ENCODE results near the gene TRIM62. TPM values are rescaled to one million over a fixed set of nuclear protein-coding genes. Genes with fewer than 3 reads are reported as not detected.

Gene TRIM62
- total RNA-seq, 1 donor from 2014 or later = 1.4 TPM

DNA sequence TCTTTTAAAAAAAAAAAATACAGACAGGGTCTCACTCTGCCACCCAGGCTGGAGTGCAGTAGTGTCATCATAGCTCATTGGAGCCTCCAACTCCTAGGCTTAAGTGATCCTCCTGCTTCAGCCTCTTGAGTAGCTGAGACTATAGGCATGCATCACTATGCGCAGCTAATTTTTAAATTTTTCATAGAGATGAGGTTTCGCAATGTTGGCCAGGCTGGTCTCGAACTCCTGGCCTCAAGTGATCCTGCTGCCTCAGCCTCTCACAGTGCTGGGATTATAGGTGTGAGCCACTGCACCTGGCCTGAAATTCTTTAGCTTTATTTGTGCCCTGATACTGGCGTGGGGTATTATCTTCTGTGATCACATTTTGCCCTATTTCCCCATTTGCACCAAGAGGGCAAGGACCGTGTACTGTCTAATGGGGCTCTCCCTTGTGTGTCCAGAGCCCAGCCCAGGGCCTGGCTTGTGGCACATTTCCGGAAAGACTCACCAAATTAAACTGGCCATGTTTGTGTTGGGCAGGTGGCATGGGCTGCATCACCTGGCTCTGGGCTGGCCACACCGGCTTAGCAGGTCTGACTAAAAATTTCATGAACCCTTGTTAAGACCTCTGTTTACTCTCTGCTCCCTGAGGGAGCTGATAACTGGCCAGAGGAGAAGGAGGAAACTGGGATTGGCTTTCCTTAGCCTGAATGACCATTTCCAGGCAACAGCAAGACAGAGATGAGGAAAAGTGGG, 32.2 kb downstream of the TRIM62 start:
- Histone ChIP-seq H3K9ac (no peak overlapping the region), H3K36me3 (no peaks in the 10 kb centered on the region)
- H3K9me3 Mint-ChIP-seq = no peaks in the 10 kb centered on the region

DNA sequence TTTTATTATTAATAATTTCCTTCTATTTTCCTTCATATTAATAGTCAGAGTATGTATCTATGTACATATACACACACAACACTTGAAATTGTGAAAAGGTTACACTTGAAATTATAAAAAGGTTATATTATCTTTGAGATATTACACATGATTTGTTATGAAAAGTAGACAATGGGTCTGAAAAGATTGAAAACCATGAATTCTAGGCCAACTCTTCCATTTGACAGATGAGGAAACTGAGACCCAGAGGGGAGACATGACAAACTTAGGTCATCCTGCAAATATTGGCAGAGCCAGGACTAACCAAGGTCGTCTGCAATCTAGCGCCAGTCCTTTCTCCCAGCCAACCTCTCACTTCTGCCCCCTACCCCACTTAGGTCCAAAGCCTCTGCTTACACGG, 33.2 kb downstream of the TRIM62 start:
- no peak overlapping the region for H3K27ac Mint-ChIP-seq

More for the DNA sequence above, 32.2 kb downstream of the TRIM62 start:
- Histone ChIP-seq H3K27ac (no peak overlapping the region), H3K4me3 (no peak overlapping the region), H3K9me3 (ENCODE audit: low read depth) (no peaks in the 10 kb centered on the region), H2AFZ (replicated peaks) (no peak overlapping the region), H3K4me1 (peaks cover 39% of the 10 kb centered on the region), H3K79me2 (ENCODE audit: low read depth) (no peaks in the 10 kb centered on the region), H4K20me1 (ENCODE audit: low read depth) (peaks cover 10% of the 10 kb centered on the region), H3K4me2 (no peak overlapping the region), H3K27me3 (no peaks in the 10 kb centered on the region), H3F3A (ENCODE audit: low read depth) (peaks cover 42% of the 10 kb centered on the region)
- peak overlapping the region; percentile 52 for H3K27ac Mint-ChIP-seq
- H3K4me1 Mint-ChIP-seq = peaks cover 38% of the 10 kb centered on the region
- peaks cover 5% of the 10 kb centered on the region for H3K36me3 Mint-ChIP-seq
- no peak overlapping the region for H3K4me3 Mint-ChIP-seq
- TF ChIP-seq EZH2phosphoT487 (IDR thresholded peaks at IDR 0.05) (no peak), EZH2 (IDR thresholded peaks at IDR 0.05) (no peak)
- TF ChIP-seq, protein P1, sequence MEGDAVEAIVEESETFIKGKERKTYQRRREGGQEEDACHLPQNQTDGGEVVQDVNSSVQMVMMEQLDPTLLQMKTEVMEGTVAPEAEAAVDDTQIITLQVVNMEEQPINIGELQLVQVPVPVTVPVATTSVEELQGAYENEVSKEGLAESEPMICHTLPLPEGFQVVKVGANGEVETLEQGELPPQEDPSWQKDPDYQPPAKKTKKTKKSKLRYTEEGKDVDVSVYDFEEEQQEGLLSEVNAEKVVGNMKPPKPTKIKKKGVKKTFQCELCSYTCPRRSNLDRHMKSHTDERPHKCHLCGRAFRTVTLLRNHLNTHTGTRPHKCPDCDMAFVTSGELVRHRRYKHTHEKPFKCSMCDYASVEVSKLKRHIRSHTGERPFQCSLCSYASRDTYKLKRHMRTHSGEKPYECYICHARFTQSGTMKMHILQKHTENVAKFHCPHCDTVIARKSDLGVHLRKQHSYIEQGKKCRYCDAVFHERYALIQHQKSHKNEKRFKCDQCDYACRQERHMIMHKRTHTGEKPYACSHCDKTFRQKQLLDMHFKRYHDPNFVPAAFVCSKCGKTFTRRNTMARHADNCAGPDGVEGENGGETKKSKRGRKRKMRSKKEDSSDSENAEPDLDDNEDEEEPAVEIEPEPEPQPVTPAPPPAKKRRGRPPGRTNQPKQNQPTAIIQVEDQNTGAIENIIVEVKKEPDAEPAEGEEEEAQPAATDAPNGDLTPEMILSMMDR (IDR thresholded peaks at IDR 0.05) = no peak
- peaks cover 6% of the 10 kb centered on the region for H3K27me3 Mint-ChIP-seq (ENCODE audit: insufficient read depth, low read depth)
- no peak for DNase-seq (ENCODE audit: low spot score)

DNA sequence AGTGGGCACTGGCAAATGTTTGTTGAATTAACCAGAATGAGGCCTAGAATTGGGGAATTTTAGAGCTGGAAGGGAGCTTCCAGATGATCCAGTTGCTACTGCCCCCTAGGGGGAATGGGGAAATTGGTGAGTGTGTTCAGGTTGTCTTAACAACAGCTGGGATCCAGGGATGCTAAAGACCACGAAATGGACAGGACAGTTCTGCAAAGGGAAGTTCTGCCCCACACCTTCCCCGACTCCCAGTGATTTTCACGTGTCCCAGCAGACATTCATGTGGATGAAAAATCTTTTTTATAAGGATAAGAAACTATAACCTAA, 33.9 kb downstream of the TRIM62 start:
- no peak overlapping the region for H3K4me3 Mint-ChIP-seq
- peaks cover 2% of the 10 kb centered on the region for H3K36me3 Mint-ChIP-seq
- peaks cover 10% of the 10 kb centered on the region for H3K27me3 Mint-ChIP-seq (ENCODE audit: insufficient read depth, low read depth)
- peak; percentile 54 for DNase-seq (ENCODE audit: low spot score)
- H4K20me1 ChIP-seq (ENCODE audit: low read depth) = peaks cover 10% of the 10 kb centered on the region
- H3K27ac ChIP-seq = no peak overlapping the region
- H3K27me3 ChIP-seq = no peaks in the 10 kb centered on the region
- no peak overlapping the region for H3K27ac Mint-ChIP-seq
- TF ChIP-seq EZH2phosphoT487 (IDR thresholded peaks at IDR 0.05) (no peak), EZH2 (IDR thresholded peaks at IDR 0.05) (no peak)
- TF ChIP-seq, protein P1 (IDR thresholded peaks at IDR 0.05) = peak; percentile 57
- H3F3A ChIP-seq (ENCODE audit: low read depth) = peaks cover 33% of the 10 kb centered on the region
- H3K36me3 ChIP-seq = no peaks in the 10 kb centered on the region
- H3K9ac ChIP-seq = no peak overlapping the region
- no peaks in the 10 kb centered on the region for H3K79me2 ChIP-seq (ENCODE audit: low read depth)
- no peaks in the 10 kb centered on the region for H3K9me3 Mint-ChIP-seq
- peaks cover 36% of the 10 kb centered on the region for H3K4me1 Mint-ChIP-seq
- no peak overlapping the region for H3K4me3 ChIP-seq
- peaks cover 36% of the 10 kb centered on the region for H3K4me1 ChIP-seq
- H3K9me3 ChIP-seq (ENCODE audit: low read depth) = no peaks in the 10 kb centered on the region
- H2AFZ ChIP-seq (replicated peaks) = no peak overlapping the region
- no peak overlapping the region for H3K4me2 ChIP-seq

More for the DNA sequence above, 33.2 kb downstream of the TRIM62 start:
- Histone ChIP-seq H3K9ac (no peak overlapping the region), H3K4me2 (no peak overlapping the region), H3K4me3 (no peak overlapping the region), H3F3A (ENCODE audit: low read depth) (peaks cover 39% of the 10 kb centered on the region), H3K36me3 (no peaks in the 10 kb centered on the region), H3K27ac (no peak overlapping the region), H4K20me1 (ENCODE audit: low read depth) (peaks cover 10% of the 10 kb centered on the region), H3K79me2 (ENCODE audit: low read depth) (no peaks in the 10 kb centered on the region), H2AFZ (replicated peaks) (no peak overlapping the region), H3K27me3 (no peaks in the 10 kb centered on the region), H3K9me3 (ENCODE audit: low read depth) (no peaks in the 10 kb centered on the region), H3K4me1 (peaks cover 38% of the 10 kb centered on the region)
- H3K27me3 Mint-ChIP-seq (ENCODE audit: insufficient read depth, low read depth) = peaks cover 6% of the 10 kb centered on the region
- no peak for TF ChIP-seq EZH2 (IDR thresholded peaks at IDR 0.05)
- TF ChIP-seq, protein P1 (IDR thresholded peaks at IDR 0.05) = no peak
- TF ChIP-seq EZH2phosphoT487 (IDR thresholded peaks at IDR 0.05) = no peak
- H3K4me1 Mint-ChIP-seq = peaks cover 35% of the 10 kb centered on the region
- no peak for DNase-seq (ENCODE audit: low spot score)
- H3K4me3 Mint-ChIP-seq = no peak overlapping the region
- peaks cover 2% of the 10 kb centered on the region for H3K36me3 Mint-ChIP-seq
- H3K9me3 Mint-ChIP-seq = no peaks in the 10 kb centered on the region
